NCI-H82 (cell line): ENCODE results near the gene AFDN.
"Not testable (repeated sequence)": the region's sequence is repeated elsewhere in the genome, so short reads cannot be mapped to it uniquely, and the experiment has no call there.

Experiments used
- DNase-seq: peaks from one replicate; lab custom pipeline; 2025; lab: John Stamatoyannopoulos, UW

Gene AFDN

GRCh38 chr6:167998215-167998614, 171.5 kb downstream of the AFDN start:
- DNase-seq, result peak; percentile 16

- no peak for DNase-seq
These were observed 173.7 kb downstream of the AFDN start for GRCh38 chr6:168000198-168001028.

GRCh38 chr6:168001029-168001332, 174.3 kb downstream of the AFDN start:
- no peak for DNase-seq

GRCh38 chr6:168001514-168001913, 174.8 kb downstream of the AFDN start:
- not testable (repeated sequence) for DNase-seq

GRCh38 chr6:168002804-168003203, 176.1 kb downstream of the AFDN start:
- DNase-seq, result no peak

- no peak for DNase-seq
These were observed 177.3 kb downstream of the AFDN start for GRCh38 chr6:168004023-168004422.

- DNase-seq, result no peak
These were observed 178.2 kb downstream of the AFDN start for GRCh38 chr6:168004945-168005344.

GRCh38 chr6:168005796-168006195, 179.1 kb downstream of the AFDN start:
- DNase-seq, result no peak

GRCh38 chr6:168007592-168008338, 181.1 kb downstream of the AFDN start:
- DNase-seq, result no peak

- no peak for DNase-seq
These were observed 182.6 kb downstream of the AFDN start for GRCh38 chr6:168009331-168009730.

- no peak for DNase-seq
These were observed 184.6 kb downstream of the AFDN start for GRCh38 chr6:168011291-168011690.

GRCh38 chr6:168012431-168013249, 185.9 kb downstream of the AFDN start:
- no peak for DNase-seq

GRCh38 chr6:168013250-168013915, 186.7 kb downstream of the AFDN start:
- no peak for DNase-seq

- no peak for DNase-seq
These were observed 187.7 kb downstream of the AFDN start for GRCh38 chr6:168014428-168014827.

- DNase-seq, result no peak
These were observed 188.3 kb downstream of the AFDN start for GRCh38 chr6:168015009-168015408.

GRCh38 chr6:168015482-168016175, 188.9 kb downstream of the AFDN start:
- DNase-seq, result no peak

- DNase-seq, result no peak
These were observed 189.5 kb downstream of the AFDN start for GRCh38 chr6:168016176-168016620.

GRCh38 chr6:168016721-168017525, 190.2 kb downstream of the AFDN start:
- no peak for DNase-seq

- DNase-seq, result no peak
These were observed 190.9 kb downstream of the AFDN start for GRCh38 chr6:168017629-168018028.

- DNase-seq, result no peak
These were observed 192.0 kb downstream of the AFDN start for GRCh38 chr6:168018664-168019063.

- no peak for DNase-seq
These were observed 193.5 kb downstream of the AFDN start for GRCh38 chr6:168020242-168020641.
